Mesothelial cell of epicardium (in vitro differentiated cells): Measurements from ENCODE around the gene DOK6. TPM values are rescaled to one million over a fixed set of nuclear protein-coding genes. Genes with fewer than 3 reads are reported as not detected.

Source experiments
- DNase-seq, 2 experiments: peaks; one replicate each; pipeline ENCODE4 v3.0.0; 2021; ENCODE audit warnings: low spot score in 2 of 2; ENCODE audit not compliant: unreplicated experiment in 2 of 2
- H3K27ac Mint-ChIP-seq: 2 replicates; pipeline ENCODE4 v1.8.0; 2021; ENCODE audit warnings: mixed read lengths
- H3K27me3 Mint-ChIP-seq: 2 replicates; pipeline ENCODE4 v1.8.0; 2021; ENCODE audit warnings: low read depth, mixed read lengths
- H3K36me3 Mint-ChIP-seq: 2 replicates; pipeline ENCODE4 v1.8.0; 2021; ENCODE audit warnings: mixed read lengths
- H3K4me1 Mint-ChIP-seq: 2 replicates; pipeline ENCODE4 v1.8.0; 2021; ENCODE audit warnings: mixed read lengths
- H3K4me3 Mint-ChIP-seq: 2 replicates; pipeline ENCODE4 v1.8.0; 2021; ENCODE audit warnings: mild to moderate bottlenecking, moderate library complexity, mixed read lengths
- H3K9me3 Mint-ChIP-seq: 2 replicates; pipeline ENCODE4 v1.8.0; 2021; ENCODE audit warnings: mixed read lengths
- total RNA-seq: library from RNA; stranded (reverse); gene quantifications from 3 replicates; pipeline ENCODE4 v1.2.1, GENCODE V29; 2021
- TF ChIP-seq, protein P1 (sequence below): fragments of 200-600 bp; sonication (generic); IDR thresholded peaks from one replicate; pipeline ENCODE4 v1.5.0; 2021; ENCODE audit warnings: antibody characterized with exemption; ENCODE audit not compliant: unreplicated experiment

DOK6 gene
- total RNA-seq, 1 donor from 2014 or later: 4.9 TPM

DNA sequence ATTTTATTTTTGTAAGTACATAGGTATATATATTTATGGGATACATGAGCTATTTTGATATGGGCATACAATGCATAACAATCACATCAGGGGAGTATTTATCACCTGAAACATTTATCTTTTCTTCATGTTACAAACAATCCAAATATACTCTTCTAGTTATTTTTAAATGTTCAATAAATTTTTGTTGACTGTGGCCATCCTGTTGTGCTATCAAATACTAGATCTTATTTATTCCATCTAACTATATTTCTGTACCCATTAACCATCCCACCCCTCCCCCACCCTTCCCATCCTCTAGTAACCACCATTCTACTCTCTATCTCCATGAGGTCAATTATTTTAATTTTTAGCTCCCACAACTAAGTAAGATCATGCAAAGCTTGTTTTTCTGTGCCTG lies 390.0 kb downstream of the DOK6 start:
- H3K4me3 Mint-ChIP-seq: no peak overlapping the region
- no peak for DNase-seq
- peaks cover 19% of the 10 kb centered on the region for H3K9me3 Mint-ChIP-seq
- H3K4me1 Mint-ChIP-seq: peaks cover 3% of the 10 kb centered on the region
- no peak overlapping the region for H3K27ac Mint-ChIP-seq
- TF ChIP-seq, protein P1, sequence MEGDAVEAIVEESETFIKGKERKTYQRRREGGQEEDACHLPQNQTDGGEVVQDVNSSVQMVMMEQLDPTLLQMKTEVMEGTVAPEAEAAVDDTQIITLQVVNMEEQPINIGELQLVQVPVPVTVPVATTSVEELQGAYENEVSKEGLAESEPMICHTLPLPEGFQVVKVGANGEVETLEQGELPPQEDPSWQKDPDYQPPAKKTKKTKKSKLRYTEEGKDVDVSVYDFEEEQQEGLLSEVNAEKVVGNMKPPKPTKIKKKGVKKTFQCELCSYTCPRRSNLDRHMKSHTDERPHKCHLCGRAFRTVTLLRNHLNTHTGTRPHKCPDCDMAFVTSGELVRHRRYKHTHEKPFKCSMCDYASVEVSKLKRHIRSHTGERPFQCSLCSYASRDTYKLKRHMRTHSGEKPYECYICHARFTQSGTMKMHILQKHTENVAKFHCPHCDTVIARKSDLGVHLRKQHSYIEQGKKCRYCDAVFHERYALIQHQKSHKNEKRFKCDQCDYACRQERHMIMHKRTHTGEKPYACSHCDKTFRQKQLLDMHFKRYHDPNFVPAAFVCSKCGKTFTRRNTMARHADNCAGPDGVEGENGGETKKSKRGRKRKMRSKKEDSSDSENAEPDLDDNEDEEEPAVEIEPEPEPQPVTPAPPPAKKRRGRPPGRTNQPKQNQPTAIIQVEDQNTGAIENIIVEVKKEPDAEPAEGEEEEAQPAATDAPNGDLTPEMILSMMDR: no peak
- H3K36me3 Mint-ChIP-seq: no peaks in the 10 kb centered on the region
- H3K27me3 Mint-ChIP-seq: no peaks in the 10 kb centered on the region

DNA sequence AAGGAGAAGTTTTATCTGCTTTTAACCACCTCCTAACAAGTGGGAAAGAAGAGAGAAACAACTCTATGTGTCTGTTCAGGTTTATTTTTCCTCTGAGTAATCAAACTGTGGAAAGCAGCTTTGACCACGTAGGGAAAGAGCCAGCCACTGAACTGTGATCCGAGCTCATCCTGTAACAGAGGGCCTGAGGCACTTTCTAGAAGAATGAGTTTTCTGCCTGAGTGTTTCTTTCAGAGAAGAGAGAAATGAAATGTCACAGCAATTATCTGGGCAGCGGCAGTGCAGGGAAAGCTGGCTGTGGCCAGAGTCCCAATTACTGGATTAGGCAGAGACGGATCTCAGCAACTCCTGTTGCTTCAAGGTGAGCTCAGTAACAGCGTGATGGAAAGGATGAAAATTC lies 395.1 kb downstream of the DOK6 start:
- H3K36me3 Mint-ChIP-seq: no peaks in the 10 kb centered on the region
- no peak overlapping the region for H3K27ac Mint-ChIP-seq
- H3K27me3 Mint-ChIP-seq: no peaks in the 10 kb centered on the region
- DNase-seq: no peak
- TF ChIP-seq, protein P1: no peak
- no peak overlapping the region for H3K4me3 Mint-ChIP-seq
- H3K9me3 Mint-ChIP-seq: peaks cover 19% of the 10 kb centered on the region
- peaks cover 7% of the 10 kb centered on the region for H3K4me1 Mint-ChIP-seq

DNA sequence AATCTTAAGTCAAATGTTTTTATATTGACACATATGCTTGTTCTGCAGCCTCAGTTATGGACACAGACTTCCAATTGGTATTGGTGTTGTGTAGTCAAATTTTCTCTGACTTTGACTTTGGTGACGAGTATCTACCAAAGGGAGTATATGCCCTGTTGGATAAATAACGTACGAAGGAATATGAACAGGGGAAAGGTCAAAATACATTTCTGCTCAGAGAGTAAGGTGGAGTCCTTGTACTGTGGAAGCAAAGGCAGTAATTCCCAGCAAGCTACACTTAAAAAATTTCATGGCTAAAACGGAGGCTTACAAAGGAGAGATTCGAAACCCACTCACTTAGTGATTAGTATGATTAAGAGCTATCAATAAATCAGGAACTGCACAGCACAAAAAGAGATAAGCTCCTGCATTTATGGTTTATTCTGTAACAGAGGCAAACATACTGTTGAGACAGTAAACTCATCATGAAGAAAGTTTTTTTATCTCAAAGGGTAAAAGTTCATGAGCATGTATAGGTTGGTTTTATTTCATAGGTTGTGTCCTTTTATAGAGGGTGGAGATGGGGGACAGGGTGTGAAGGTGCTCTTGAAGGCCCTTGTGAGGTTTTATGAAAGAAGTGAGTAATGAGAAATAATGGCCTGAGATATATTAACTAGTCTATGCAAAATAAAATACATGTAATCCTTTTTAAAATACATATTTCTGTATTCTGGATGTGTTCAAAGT lies 404.3 kb downstream of the DOK6 start:
- H3K27me3 Mint-ChIP-seq: no peaks in the 10 kb centered on the region
- no peaks in the 10 kb centered on the region for H3K36me3 Mint-ChIP-seq
- H3K9me3 Mint-ChIP-seq: peaks cover 2% of the 10 kb centered on the region
- TF ChIP-seq, protein P1: no peak
- H3K27ac Mint-ChIP-seq: no peak overlapping the region
- H3K4me3 Mint-ChIP-seq: no peak overlapping the region
- DNase-seq: no peak
- H3K4me1 Mint-ChIP-seq: peaks cover 6% of the 10 kb centered on the region

DNA sequence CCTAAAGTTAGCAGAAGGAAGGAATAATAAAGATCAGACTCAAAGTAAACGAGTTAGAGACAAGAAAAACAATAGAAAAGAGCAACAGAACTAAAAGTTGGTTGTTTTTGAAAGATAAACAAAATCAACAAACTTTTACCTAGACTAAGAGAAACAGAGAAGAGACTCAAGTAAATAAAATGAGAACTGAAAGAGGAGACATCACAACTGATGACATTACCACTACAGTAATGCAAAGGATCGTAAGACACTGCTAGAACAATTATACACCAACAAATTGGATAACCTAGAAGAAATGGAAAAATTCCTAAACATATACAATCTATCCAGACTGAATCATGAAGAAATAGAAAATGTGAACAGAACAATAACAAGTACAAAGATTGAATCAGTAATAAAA lies 407.7 kb downstream of the DOK6 start:
- Mint-ChIP-seq H3K27me3 (peaks cover 7% of the 10 kb centered on the region), H3K4me3 (no peak overlapping the region), H3K27ac (no peak overlapping the region), H3K36me3 (no peaks in the 10 kb centered on the region), H3K4me1 (peaks cover 6% of the 10 kb centered on the region), H3K9me3 (peaks cover 13% of the 10 kb centered on the region)
- TF ChIP-seq, protein P1: no peak
- DNase-seq: no peak

DNA sequence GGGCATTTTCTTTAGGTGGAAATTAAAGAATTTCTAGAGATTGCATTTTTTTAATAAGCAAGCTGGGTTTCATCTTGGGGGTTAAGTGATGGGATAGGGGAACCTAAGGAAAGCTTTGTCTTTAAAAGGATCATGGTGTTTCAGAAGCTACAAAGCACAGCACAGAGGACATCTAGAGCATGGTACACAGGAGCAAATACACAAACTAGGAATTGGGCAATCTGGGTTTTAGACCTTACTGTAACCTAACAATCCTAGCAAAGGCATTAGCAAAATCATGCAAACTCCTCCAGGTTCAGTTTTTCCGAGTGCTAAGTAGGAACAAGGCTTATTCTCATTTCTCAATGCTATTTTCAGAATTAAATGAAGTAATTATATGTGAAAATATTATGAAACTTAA lies 412.9 kb downstream of the DOK6 start:
- no peak for DNase-seq
- H3K4me1 Mint-ChIP-seq: peaks cover 10% of the 10 kb centered on the region
- peaks cover 13% of the 10 kb centered on the region for H3K9me3 Mint-ChIP-seq
- peaks cover 30% of the 10 kb centered on the region for H3K27me3 Mint-ChIP-seq
- H3K4me3 Mint-ChIP-seq: no peak overlapping the region
- H3K36me3 Mint-ChIP-seq: no peaks in the 10 kb centered on the region
- TF ChIP-seq, protein P1: no peak
- no peak overlapping the region for H3K27ac Mint-ChIP-seq
